PFSK-1 (cell line): ENCODE measurements around the gene CTRB1.

Experiments
- FOXP2 ChIP-seq: optimal IDR thresholded peaks from 2 replicates; pipeline ENCODE3; 2011; ENCODE audit warnings: borderline replicate concordance, control low read depth, inconsistent platforms; ENCODE audit not compliant: insufficient read depth; ENCODE audit errors: extremely low read length, extremely low read depth
- POLR2AphosphoS5 ChIP-seq: IDR thresholded peaks from 2 replicates; pipeline ENCODE4 v1.6.1; 2012; ENCODE audit warnings: low read depth, mild to moderate bottlenecking, control low read depth, low read length, moderate library complexity
- REST ChIP-seq, 2 experiments: IDR thresholded peaks; 2 replicates each; pipeline versions ENCODE4 v1.6.1 to v1.8.0; 2011 to 2012; ENCODE audit warnings: low read depth in 2 of 2, low read length in 2 of 2, control low read depth in 1 of 2, inconsistent platforms in 1 of 2, mild to moderate bottlenecking in 1 of 2, moderate library complexity in 1 of 2; ENCODE audit not compliant: insufficient read depth in 1 of 2

DNA sequence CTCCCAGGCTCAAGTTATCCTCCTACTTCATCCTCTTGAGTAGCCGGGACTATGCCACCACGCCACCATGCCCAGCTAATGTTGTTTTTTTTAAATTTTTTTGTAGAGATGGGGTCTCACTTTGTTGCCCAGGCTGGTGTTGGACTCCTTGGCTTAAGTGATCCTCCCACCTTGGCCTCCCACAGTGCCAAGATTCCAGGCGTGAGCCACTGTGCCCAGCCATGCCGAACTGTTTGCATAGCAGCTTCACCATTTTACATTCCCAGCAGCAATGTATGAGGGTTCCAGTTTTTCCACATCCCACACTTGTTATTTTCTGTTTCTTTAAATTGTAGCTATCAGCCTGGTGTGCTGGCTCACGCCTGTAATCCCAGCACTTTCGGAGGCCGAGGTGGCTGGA, 2.2 kb upstream of the CTRB1 start:
- TF ChIP-seq POLR2AphosphoS5 (no peak), REST (IDR thresholded peaks at IDR 0.05; ENCODE audit: insufficient read depth in 1 of 2, low read depth in 2 of 2, low read length in 2 of 2) (no peak), FOXP2 (no peak)
